Hepatocyte (in vitro differentiated cells): Measurements from ENCODE around the gene PICALM. TPM values are rescaled to one million over a fixed set of nuclear protein-coding genes. Genes with fewer than 3 reads are reported as not detected.

Experiments
- DNase-seq: peaks from one replicate; pipeline ENCODE4 v3.0.0-alpha.2; 2016; ENCODE audit warnings: low spot score
- H2AFZ ChIP-seq: fragments of 200-600 bp; sonication (generic); 2 replicates; pipeline ENCODE4 v1.6.0; 2016; ENCODE audit warnings: antibody characterized with exemption, mild to moderate bottlenecking
- H3K27ac ChIP-seq: fragments of 200-600 bp; sonication (generic); 2 replicates; pipeline ENCODE4 v1.5.1; 2016; ENCODE audit warnings: mild to moderate bottlenecking
- H3K27me3 ChIP-seq: fragments of 200-600 bp; sonication (generic); 2 replicates; pipeline ENCODE4 v1.6.1; 2016
- H3K36me3 ChIP-seq: fragments of 200-600 bp; sonication (generic); replicated peaks from 2 replicates; pipeline ENCODE4 v1.5.1; 2016; ENCODE audit warnings: low read depth; ENCODE audit not compliant: insufficient read depth
- H3K4me1 ChIP-seq: fragments of 200-600 bp; sonication (generic); 2 replicates; pipeline ENCODE4 v1.5.1; 2016; ENCODE audit warnings: mild to moderate bottlenecking, moderate library complexity; ENCODE audit not compliant: insufficient read depth
- H3K4me2 ChIP-seq: fragments of 200-600 bp; sonication (generic); 2 replicates; pipeline ENCODE4 v1.6.0; 2016
- H3K4me3 ChIP-seq: fragments of 200-600 bp; sonication (generic); 2 replicates; pipeline ENCODE4 v1.5.1; 2016; ENCODE audit warnings: mild to moderate bottlenecking
- H3K79me2 ChIP-seq: fragments of 200-600 bp; sonication (generic); 2 replicates; pipeline ENCODE4 v1.6.0; 2017; ENCODE audit warnings: mild to moderate bottlenecking
- H3K9me2 ChIP-seq: fragments of 200-600 bp; sonication (generic); replicated peaks from 2 replicates; pipeline ENCODE4 v1.6.0; 2017; ENCODE audit warnings: mild to moderate bottlenecking; ENCODE audit not compliant: insufficient read depth
- H3K9me3 ChIP-seq: fragments of 200-600 bp; sonication (generic); 2 replicates; pipeline ENCODE4 v1.5.1; 2016; ENCODE audit warnings: low read depth, mild to moderate bottlenecking
- H4K20me1 ChIP-seq: fragments of 200-600 bp; sonication (generic); 2 replicates; pipeline ENCODE4 v1.6.0; 2016; ENCODE audit warnings: mild to moderate bottlenecking; ENCODE audit not compliant: insufficient read depth, poor library complexity, severe bottlenecking
- CTCF ChIP-seq: fragments of 200-600 bp; sonication (generic); IDR thresholded peaks from 2 replicates; pipeline ENCODE4 v1.5.1; 2016; ENCODE audit warnings: antibody characterized with exemption, mild to moderate bottlenecking; ENCODE audit not compliant: poor library complexity
- EZH2 ChIP-seq: fragments of 200-600 bp; sonication (generic); IDR thresholded peaks from 2 replicates; pipeline ENCODE4 v1.6.1; 2016; ENCODE audit warnings: antibody characterized with exemption, mild to moderate bottlenecking, borderline replicate concordance
- EZH2phosphoT487 ChIP-seq: fragments of 200-600 bp; sonication (generic); IDR thresholded peaks from one replicate; pipeline ENCODE4 v1.6.1; 2018; ENCODE audit warnings: antibody characterized with exemption, mild to moderate bottlenecking, low read depth, moderate library complexity; ENCODE audit not compliant: unreplicated experiment, severe bottlenecking
- WGBS: methylation state at CpG from one replicate; pipeline ENCODE4 v1.1.6; 2016; ENCODE audit warnings: low lambda C conversion rate; ENCODE audit errors: missing lambda C conversion rate; 5-methylcytosine and 5-hydroxymethylcytosine counted together
- polyA plus RNA-seq: library from polyadenylated mRNA; unstranded; fragments of >200 nt; fragmentation: Nextera tagmentation; extraction: Ambion mirVana; gene quantifications from 2 replicates; pipeline ENCODE4 v1.2.1, GENCODE V29; 2016
- total RNA-seq: library from RNA; depleted of rRNA; stranded (reverse); fragments of >200 nt; gene quantifications from 2 replicates; pipeline ENCODE4 v1.2.3, GENCODE V29; 2014

PICALM gene
- total and polyA plus RNA-seq, 2 experiments from 2014 or later = 46.4 to 197 TPM

DNA sequence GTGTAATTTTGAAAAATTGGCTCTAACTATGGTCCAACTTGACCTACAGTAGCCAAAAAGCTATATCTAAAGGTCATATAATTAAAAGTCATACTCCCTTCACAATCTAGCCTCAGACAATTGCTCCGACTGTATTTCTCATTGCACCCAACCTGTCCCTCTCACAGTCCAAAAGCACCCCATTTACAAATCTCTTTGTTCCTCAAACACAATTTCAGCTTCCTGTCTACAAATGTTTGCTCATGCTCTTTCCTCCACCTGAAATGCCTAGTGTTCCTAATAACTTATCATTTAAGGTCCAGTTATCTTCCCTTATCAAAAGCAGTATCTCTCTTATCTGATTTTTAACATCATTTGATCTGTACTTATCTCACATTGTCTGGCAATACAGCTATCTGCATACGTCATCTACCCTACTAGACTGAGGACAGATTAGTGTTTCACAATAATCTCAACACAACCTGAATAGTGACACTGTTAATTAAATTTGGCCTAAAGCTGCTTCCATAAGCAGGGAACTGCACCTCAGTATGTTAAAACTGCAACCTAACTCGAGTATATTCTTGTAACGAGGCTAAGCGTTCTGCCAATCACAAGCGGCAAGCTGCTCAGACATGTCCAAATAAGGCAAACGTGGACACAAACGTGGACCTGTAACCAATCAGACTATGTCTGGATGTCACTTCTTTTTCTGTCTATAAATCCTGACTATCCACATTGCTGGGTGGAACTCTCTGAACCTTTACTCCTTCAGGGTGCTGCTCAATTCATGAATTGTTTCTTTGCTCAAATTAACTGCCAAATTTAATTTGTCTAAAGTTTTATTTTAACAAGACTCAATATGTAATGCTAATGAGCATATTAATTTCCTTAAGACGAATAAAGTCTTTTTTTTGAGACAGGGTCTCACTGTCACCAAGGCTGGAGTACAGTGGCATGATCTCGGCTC is 15.9 kb downstream of the PICALM start:
- Histone ChIP-seq H3K9me3 (no peaks in the 10 kb centered on the region), H3K36me3 (no peaks in the 10 kb centered on the region), H3K4me3 (no peak overlapping the region), H4K20me1 (peaks cover 96% of the 10 kb centered on the region), H3K27me3 (no peaks in the 10 kb centered on the region), H3K27ac (no peak overlapping the region), H3K79me2 (peaks cover 100% of the 10 kb centered on the region), H3K4me1 (no peaks in the 10 kb centered on the region), H3K9me2 (no peaks in the 10 kb centered on the region), H3K4me2 (no peak overlapping the region), H2AFZ (no peak overlapping the region)
- TF ChIP-seq EZH2 (no peak), EZH2phosphoT487 (no peak), CTCF (no peak)
- 88% methylated on average over 10 of the region's 10 CpGs for WGBS
- no peak for DNase-seq

- Histone ChIP-seq H4K20me1 (peaks cover 96% of the 10 kb centered on the region), H3K27me3 (no peaks in the 10 kb centered on the region), H3K9me2 (no peaks in the 10 kb centered on the region), H3K27ac (no peak overlapping the region), H3K4me3 (no peak overlapping the region), H3K9me3 (no peaks in the 10 kb centered on the region), H3K36me3 (no peaks in the 10 kb centered on the region), H2AFZ (no peak overlapping the region), H3K79me2 (peaks cover 100% of the 10 kb centered on the region), H3K4me1 (peaks cover 3% of the 10 kb centered on the region), H3K4me2 (no peak overlapping the region)
- no peak for DNase-seq
- TF ChIP-seq EZH2phosphoT487 (no peak), EZH2 (no peak), CTCF (no peak)
Observed at GRCh38 chr11:86050196-86050709, 18.6 kb downstream of the PICALM start.

DNA sequence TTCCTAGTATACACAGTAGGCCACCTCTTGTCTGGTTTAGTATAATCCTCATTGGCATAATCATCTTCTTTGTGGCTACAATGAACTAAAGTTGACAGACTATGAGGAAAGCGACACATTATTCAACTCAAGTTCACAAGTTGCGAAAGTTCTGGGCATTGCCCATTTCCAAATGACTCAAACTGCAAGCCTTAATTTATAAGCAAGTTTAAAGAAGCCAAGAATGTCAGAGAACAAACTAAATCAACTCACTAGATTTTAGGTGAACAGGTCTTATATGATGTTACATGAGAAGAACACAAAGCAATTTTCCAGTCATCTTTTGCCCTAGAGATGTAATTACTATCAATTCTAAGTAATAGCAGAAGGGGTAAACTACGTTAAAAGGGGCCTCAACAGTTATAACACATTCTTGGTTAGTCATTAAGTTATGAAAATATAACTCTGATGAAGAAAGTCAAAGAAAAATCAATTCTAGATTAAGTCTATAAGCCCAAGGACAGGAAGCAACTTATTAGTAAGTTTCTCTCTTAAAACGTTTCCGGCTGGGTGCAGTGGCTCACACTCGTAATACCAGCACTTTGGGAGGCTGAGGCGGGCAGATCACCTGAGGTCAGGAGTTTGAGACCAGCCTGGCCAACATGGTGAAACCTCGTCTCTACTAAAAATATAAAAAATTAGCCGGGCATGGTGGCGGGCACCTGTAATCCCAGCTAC is 21.5 kb downstream of the PICALM start:
- Histone ChIP-seq H3K9me2 (no peaks in the 10 kb centered on the region), H3K27ac (no peak overlapping the region), H3K9me3 (no peaks in the 10 kb centered on the region), H3K4me2 (no peak overlapping the region), H3K27me3 (no peaks in the 10 kb centered on the region), H3K79me2 (peaks cover 100% of the 10 kb centered on the region), H3K36me3 (no peaks in the 10 kb centered on the region), H4K20me1 (peaks cover 97% of the 10 kb centered on the region), H2AFZ (no peak overlapping the region), H3K4me1 (peaks cover 3% of the 10 kb centered on the region), H3K4me3 (no peak overlapping the region)
- 94% methylated on average over 10 of the region's 10 CpGs for WGBS
- no peak for DNase-seq
- no peak for TF ChIP-seq CTCF
